ENCODE measurements around the gene PXN. TPM values are rescaled to one million over a fixed set of nuclear protein-coding genes. Genes with fewer than 3 reads are reported as not detected.

The PXN gene
- polyA plus RNA-seq, 2 of the 4 experiments (the other 2 are of a cell fraction): 40.1 to 97.0 TPM

DNA sequence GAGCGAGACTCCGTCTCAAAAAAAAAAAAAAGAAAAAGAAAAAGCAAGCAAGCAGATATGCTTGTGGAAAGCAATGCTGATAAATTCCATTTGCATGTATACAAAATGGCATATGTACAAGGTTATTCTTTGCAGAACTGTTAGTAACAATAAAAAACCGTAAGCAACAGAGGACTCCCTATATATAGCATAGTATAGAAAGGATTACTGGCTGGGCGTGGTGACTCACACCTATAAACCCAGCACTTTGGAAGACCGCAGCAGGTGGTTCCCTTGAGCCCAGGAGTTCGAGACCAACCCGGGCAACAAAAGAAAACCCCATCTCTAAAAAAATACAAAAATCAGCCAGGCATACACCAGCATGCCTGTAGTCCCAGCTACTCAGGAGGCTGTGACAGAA is 84.6 kb downstream of the PXN start:
- H3K4me2 ChIP-seq: no peak overlapping the region
- FAIRE-seq (no peak), ATAC-seq (no peak), DNase-seq (ENCODE audit: low read depth in 1 of 2, low spot score in 1 of 2) (no peak)
- POLR2A ChIA-PET: interaction anchor here (0.6 to 4.7 kb wide), 2 partner anchors 20 to 63 kb away, joined by 3 to 21 read pairs; partner anchors contain the start of gene RPLP0
- H3K9me3 ChIP-seq: no peaks in the 10 kb centered on the region
- no peak overlapping the region for H3K4me3 ChIP-seq
- TF ChIP-seq BHLHE40 (IDR thresholded peaks at IDR 0.05; ENCODE audit: low read depth, low read length): no peak
- TF ChIP-seq FOSB (CRISPR knock-in tag; IDR thresholded peaks at IDR 0.05): no peak
- TF ChIP-seq, protein P1, sequence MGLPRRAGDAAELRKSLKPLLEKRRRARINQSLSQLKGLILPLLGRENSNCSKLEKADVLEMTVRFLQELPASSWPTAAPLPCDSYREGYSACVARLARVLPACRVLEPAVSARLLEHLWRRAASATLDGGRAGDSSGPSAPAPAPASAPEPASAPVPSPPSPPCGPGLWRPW (IDR thresholded peaks at IDR 0.05): no peak
- TF ChIP-seq PBX3 (IDR thresholded peaks at IDR 0.05): no peak
- no peak for TF ChIP-seq CBX8 (IDR thresholded peaks at IDR 0.05)
- no peak for TF ChIP-seq RAD21 (conservative IDR thresholded peaks at IDR 0.05 in 1 of 2, IDR thresholded peaks at IDR 0.05 in 1 of 2)
- TF ChIP-seq RNF2 (IDR thresholded peaks at IDR 0.05; ENCODE audit: borderline replicate concordance, low read depth): no peak
- no peak for TF ChIP-seq GATA3 (IDR thresholded peaks at IDR 0.05; ENCODE audit: borderline replicate concordance)
- TF ChIP-seq CTCF (IDR thresholded peaks at IDR 0.05): no peak
- no peak for TF ChIP-seq CBX2 (IDR thresholded peaks at IDR 0.05; ENCODE audit: borderline replicate concordance, low read depth)
- no peak for TF ChIP-seq HMGXB4 (CRISPR knock-in tag; IDR thresholded peaks at IDR 0.05; ENCODE audit: borderline replicate concordance)
- WGBS (ENCODE audit: missing lambda C conversion rate): 92% methylated on average over 7 of the region's 7 CpGs
- peaks cover 15% of the 10 kb centered on the region for H3K4me1 ChIP-seq
- no peak overlapping the region for H3K27ac ChIP-seq
- CTCF ChIA-PET: interaction anchor here (1.3 kb wide), 1 partner anchor 12 kb away, joined by 3 read pairs; no protein-coding TSS in a partner anchor

DNA sequence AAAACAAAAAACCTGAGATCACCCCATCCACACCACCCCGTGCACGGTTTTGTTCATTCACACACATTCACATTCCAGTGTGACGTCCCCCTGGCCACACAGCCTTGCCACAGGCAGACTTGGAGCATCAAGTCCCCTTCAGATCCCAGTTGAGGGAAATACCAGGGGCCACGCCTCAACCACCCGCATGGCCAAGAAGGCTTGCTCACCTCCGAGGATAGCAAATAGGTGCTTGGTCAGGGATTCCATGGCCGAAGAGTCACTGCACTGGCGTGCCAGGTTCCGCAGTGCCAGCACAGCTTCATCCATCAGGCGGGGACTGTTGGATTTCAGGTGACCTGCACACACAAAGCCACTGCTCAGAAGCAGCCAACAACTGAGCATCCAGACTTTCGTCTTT is 90.0 kb downstream of the PXN start:
- no peak overlapping the region for H3K4me2 ChIP-seq
- WGBS (ENCODE audit: missing lambda C conversion rate): 89% methylated on average over 11 of the region's 11 CpGs
- no peak for ATAC-seq
- H3K27ac ChIP-seq: no peak overlapping the region
- ChIA-PET CTCF (interaction anchor here (0.6 to 1.5 kb wide), 4 partner anchors 8 to 26 kb away, joined by 3 to 4 read pairs (median 4); partner anchors contain the start of gene RPLP0), POLR2A (interaction anchor here (3.2 kb wide), 1 partner anchor 26 kb away, joined by 19 read pairs; the partner anchor contains the start of gene RPLP0)
- no peak for FAIRE-seq
- TF ChIP-seq FOXS1 (CRISPR knock-in tag; IDR thresholded peaks at IDR 0.05) (no peak), NFE2L2 (conservative IDR thresholded peaks at IDR 0.05; ENCODE audit: low read length) (no peak), FOSL2 (IDR thresholded peaks at IDR 0.05) (no peak), FOSL2 (CRISPR knock-in tag; IDR thresholded peaks at IDR 0.05) (no peak), ESRRA (IDR thresholded peaks at IDR 0.05; ENCODE audit: borderline replicate concordance, low read length) (no peak), MAFK (IDR thresholded peaks at IDR 0.05; ENCODE audit: partially characterized antibody) (no peak), KDM1A (IDR thresholded peaks at IDR 0.05; ENCODE audit: low read depth) (no peak), CTCF (IDR thresholded peaks at IDR 0.05) (no peak), MAZ (IDR thresholded peaks at IDR 0.05; ENCODE audit: borderline replicate concordance, low read depth, low read length) (no peak), TFCP2L1 (CRISPR knock-in tag; IDR thresholded peaks at IDR 0.05) (no peak), BHLHE40 (IDR thresholded peaks at IDR 0.05; ENCODE audit: low read depth, low read length) (no peak), MYC (IDR thresholded peaks at IDR 0.05; ENCODE audit: borderline replicate concordance, low read length) (no peak), HMGXB4 (CRISPR knock-in tag; IDR thresholded peaks at IDR 0.05; ENCODE audit: borderline replicate concordance) (no peak)
- H3K4me1 ChIP-seq: no peaks in the 10 kb centered on the region
- no peak for DNase-seq (ENCODE audit: low read depth in 1 of 2, low spot score in 1 of 2)
- H3K4me3 ChIP-seq: no peak overlapping the region
- no peaks in the 10 kb centered on the region for H3K9me3 ChIP-seq

Measured in A549 (cell line).